ENCODE measurements around the gene ZNF76.
A peak's percentile ranks its signal among the peaks of the same experiment; 100 is the strongest.

Gene ZNF76

DNA sequence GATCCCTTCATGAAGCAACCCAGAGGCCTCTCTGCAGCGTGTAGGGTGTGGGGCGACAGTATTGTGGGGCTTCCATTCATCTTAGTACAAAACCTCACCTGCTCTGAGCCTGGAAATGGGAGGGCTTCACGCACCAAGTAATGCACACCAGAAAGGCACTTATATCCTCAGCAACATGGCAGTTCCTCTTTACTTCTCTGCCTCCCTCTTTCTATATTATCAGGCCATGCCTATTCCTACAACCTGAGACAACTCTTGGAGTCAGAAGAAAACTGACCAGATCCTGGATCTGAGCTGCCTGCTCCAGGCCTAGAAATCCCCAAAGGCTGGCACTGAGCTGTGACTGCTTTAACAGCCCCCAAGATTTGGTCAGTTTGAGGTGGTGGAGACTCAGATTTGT, 7.6 kb upstream of the ZNF76 start:
- DNase-seq (ENCODE audit: low read depth, low spot score) = no peak
- H3K9ac ChIP-seq (ENCODE audit: insufficient read length) = no peak overlapping the region
- H3K9me3 ChIP-seq (ENCODE audit: low read depth, low read length) = no peaks in the 10 kb centered on the region
- H3K4me3 ChIP-seq = no peak overlapping the region
- H3K36me3 ChIP-seq (ENCODE audit: insufficient read depth, low read length) = no peaks in the 10 kb centered on the region
- H3K27ac ChIP-seq = no peak overlapping the region
- TF ChIP-seq EZH2 (IDR thresholded peaks at IDR 0.05) = no peak
- TF ChIP-seq POLR2AphosphoS5 (IDR thresholded peaks at IDR 0.05; ENCODE audit: borderline replicate concordance, low read depth, low read length) = no peak
- no peak for TF ChIP-seq FOXP2 (optimal IDR thresholded peaks at IDR 0.05; ENCODE audit: control extremely low read depth, extremely low read length, insufficient read depth)

- TF ChIP-seq POLR2AphosphoS5 (IDR thresholded peaks at IDR 0.05; ENCODE audit: borderline replicate concordance, low read depth, low read length) = no peak
- TF ChIP-seq FOXP2 (optimal IDR thresholded peaks at IDR 0.05; ENCODE audit: control extremely low read depth, extremely low read length, insufficient read depth) = no peak
- TF ChIP-seq EZH2 (IDR thresholded peaks at IDR 0.05) = no peak
- no peaks in the 10 kb centered on the region for H3K9me3 ChIP-seq (ENCODE audit: low read depth, low read length)
- no peak for DNase-seq (ENCODE audit: low read depth, low spot score)
- no peak overlapping the region for H3K4me3 ChIP-seq
- H3K9ac ChIP-seq (ENCODE audit: insufficient read length) = no peak overlapping the region
- H3K36me3 ChIP-seq (ENCODE audit: insufficient read depth, low read length) = no peaks in the 10 kb centered on the region
- no peak overlapping the region for H3K27ac ChIP-seq
Observed at GRCh38 chr6:35253249-35253648, 6.3 kb upstream of the ZNF76 start.

GRCh38 chr6:35258336-35258735, 1.2 kb upstream of the ZNF76 start:
- no peaks in the 10 kb centered on the region for H3K36me3 ChIP-seq (ENCODE audit: insufficient read depth, low read length)
- H3K9ac ChIP-seq (ENCODE audit: insufficient read length) = peak overlapping the region; percentile 74
- peak overlapping the region; percentile 83 for H3K4me3 ChIP-seq
- no peaks in the 10 kb centered on the region for H3K9me3 ChIP-seq (ENCODE audit: low read depth, low read length)
- no peak overlapping the region for H3K27ac ChIP-seq
- no peak for TF ChIP-seq EZH2 (IDR thresholded peaks at IDR 0.05)
- TF ChIP-seq POLR2AphosphoS5 (IDR thresholded peaks at IDR 0.05; ENCODE audit: borderline replicate concordance, low read depth, low read length) = no peak
- TF ChIP-seq FOXP2 (optimal IDR thresholded peaks at IDR 0.05; ENCODE audit: control extremely low read depth, extremely low read length, insufficient read depth) = no peak
- DNase-seq (ENCODE audit: low read depth, low spot score) = no peak

DNA sequence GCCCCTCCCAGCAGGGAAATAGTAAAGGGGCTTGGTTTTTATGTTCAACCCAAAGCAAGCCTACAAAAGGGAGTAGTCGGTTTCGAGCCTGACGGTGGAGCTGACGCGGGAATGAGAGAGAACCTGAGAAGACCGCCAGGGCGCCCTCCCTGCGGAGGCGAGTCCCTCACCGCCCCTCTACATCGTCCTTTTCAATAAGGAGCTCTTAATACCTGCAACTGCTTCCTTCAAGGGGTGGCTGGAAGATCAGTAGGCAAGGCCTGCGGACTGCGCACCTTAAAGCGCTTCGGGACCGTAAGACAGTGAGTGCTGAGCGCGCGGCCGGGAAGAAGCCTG, 709 bp upstream of the ZNF76 start:
- no peak for DNase-seq (ENCODE audit: low read depth, low spot score)
- H3K4me3 ChIP-seq = peak overlapping the region; percentile 83
- H3K36me3 ChIP-seq (ENCODE audit: insufficient read depth, low read length) = no peaks in the 10 kb centered on the region
- H3K9me3 ChIP-seq (ENCODE audit: low read depth, low read length) = no peaks in the 10 kb centered on the region
- H3K27ac ChIP-seq = no peak overlapping the region
- TF ChIP-seq FOXP2 (optimal IDR thresholded peaks at IDR 0.05; ENCODE audit: control extremely low read depth, extremely low read length, insufficient read depth) = no peak
- TF ChIP-seq EZH2 (IDR thresholded peaks at IDR 0.05) = no peak
- no peak for TF ChIP-seq POLR2AphosphoS5 (IDR thresholded peaks at IDR 0.05; ENCODE audit: borderline replicate concordance, low read depth, low read length)
- H3K9ac ChIP-seq (ENCODE audit: insufficient read length) = peak overlapping the region; percentile 74

DNA sequence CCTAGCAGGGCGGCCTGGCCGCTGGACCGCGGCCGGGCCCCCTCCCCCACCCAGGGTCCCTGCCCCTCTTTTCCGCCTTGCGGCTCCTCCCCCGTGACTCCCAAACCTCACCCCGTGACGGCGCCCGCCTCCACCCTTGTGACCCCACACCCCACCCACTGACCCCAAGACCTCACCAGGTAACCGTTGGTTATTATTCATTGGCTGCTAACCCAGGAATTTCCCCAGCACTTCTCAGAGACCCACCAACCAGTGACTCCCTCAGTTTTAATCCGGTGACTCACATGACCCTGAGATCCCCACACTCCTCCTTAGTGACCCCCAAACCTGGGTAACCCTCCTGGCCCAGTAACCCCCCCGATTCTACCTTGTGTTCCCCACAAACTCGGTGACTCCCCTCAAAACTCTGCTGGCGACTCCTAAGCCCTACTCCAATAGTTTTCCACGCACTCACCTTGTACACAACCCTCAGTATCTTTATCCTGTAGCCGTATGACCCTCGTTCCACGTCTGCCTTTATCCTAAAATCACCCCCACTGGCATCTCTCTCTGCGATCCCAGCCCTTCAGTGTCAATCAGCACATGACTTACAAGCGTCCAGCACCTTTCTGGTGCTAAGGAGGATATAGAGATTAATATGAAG, 534 bp downstream of the ZNF76 start:
- no peak for DNase-seq (ENCODE audit: low read depth, low spot score)

DNA sequence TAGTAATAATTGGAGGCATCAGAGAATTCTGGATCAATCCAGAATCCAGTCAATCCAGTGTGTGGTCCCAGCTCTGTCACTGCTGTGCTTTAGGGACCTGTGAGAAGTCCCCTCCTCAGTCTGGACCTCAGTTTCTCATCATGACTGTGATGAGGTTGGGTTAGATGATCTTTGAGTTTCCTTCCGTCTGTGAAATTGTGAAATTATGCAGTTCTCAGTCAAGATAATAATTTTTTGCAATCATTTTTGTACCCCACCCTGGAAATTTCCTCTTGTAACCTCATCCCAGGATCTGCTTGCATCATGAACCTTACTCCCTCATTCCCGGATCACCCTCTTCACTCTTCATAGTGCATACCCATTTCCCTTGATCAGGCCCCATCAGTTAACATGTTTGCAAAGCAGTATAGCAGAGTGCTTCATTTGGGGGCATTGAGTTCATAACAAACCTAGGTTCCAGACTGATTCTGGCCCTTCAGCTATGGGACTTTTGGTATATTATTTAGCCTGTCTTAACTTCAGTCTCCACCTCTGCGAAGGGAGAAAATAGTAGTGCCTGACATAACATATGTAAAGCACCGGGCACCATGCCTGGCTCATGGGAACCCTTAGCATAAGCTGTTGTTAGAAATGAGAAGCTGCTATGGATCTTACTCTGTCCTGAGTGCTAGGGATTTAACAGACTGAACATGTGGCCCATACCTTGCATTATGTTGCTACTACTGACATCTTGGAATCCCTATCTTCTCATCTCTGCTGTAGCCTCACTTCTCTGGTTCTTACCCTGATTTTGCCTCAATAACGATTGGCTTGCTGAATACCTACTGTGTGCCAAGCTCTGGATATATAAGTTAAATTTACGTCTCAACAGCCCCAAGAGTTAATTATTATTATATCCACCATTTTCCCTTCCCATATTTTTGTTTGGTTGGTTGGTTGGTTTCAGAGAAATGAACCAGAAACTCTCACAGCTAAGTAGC, 1.3 kb downstream of the ZNF76 start:
- Histone ChIP-seq H3K4me3 (peak overlapping the region; percentile 83), H3K9ac (ENCODE audit: insufficient read length) (peak overlapping the region; percentile 93), H3K9me3 (ENCODE audit: low read depth, low read length) (no peaks in the 10 kb centered on the region), H3K27ac (no peak overlapping the region; the same call in 1 of the 2 replicates), H3K36me3 (ENCODE audit: insufficient read depth, low read length) (no peaks in the 10 kb centered on the region)
- TF ChIP-seq FOXP2 (optimal IDR thresholded peaks at IDR 0.05; ENCODE audit: control extremely low read depth, extremely low read length, insufficient read depth) = no peak
- TF ChIP-seq EZH2 (IDR thresholded peaks at IDR 0.05) = no peak
- DNase-seq (ENCODE audit: low read depth, low spot score) = no peak

More for the DNA sequence above, 534 bp downstream of the ZNF76 start:
- peak overlapping the region; percentile 93 for H3K9ac ChIP-seq (ENCODE audit: insufficient read length)
- H3K36me3 ChIP-seq (ENCODE audit: insufficient read depth, low read length) = no peaks in the 10 kb centered on the region
- peak overlapping the region; percentile 83 for H3K4me3 ChIP-seq
- TF ChIP-seq EZH2 (IDR thresholded peaks at IDR 0.05) (no peak), POLR2AphosphoS5 (IDR thresholded peaks at IDR 0.05; ENCODE audit: borderline replicate concordance, low read depth, low read length) (no peak), FOXP2 (optimal IDR thresholded peaks at IDR 0.05; ENCODE audit: control extremely low read depth, extremely low read length, insufficient read depth) (no peak)
- H3K9me3 ChIP-seq (ENCODE audit: low read depth, low read length) = no peaks in the 10 kb centered on the region
- H3K27ac ChIP-seq = peak overlapping the region; percentile 79

DNA sequence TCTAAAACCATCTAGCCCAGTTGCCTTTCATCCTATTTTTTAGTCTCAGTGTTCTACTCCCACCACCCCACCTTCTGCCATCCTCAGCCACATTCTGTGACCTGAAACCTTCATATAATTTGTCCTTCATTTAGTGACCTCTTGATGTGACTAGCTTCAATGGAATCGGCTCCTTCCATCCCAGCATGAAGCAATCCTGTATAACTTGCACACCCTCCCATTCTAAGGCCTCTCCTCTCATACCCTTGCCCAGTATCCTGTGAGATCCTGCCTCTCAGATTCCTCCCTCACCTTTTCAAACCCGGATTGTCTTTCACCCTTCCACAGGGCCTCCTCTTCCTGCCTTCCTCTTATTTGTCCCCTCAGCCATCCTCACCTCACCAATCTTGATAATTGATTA, 3.1 kb downstream of the ZNF76 start:
- no peak for DNase-seq (ENCODE audit: low read depth, low spot score)
- Histone ChIP-seq H3K9ac (ENCODE audit: insufficient read length) (no peak overlapping the region), H3K36me3 (ENCODE audit: insufficient read depth, low read length) (no peaks in the 10 kb centered on the region), H3K9me3 (ENCODE audit: low read depth, low read length) (no peaks in the 10 kb centered on the region), H3K27ac (no peak overlapping the region), H3K4me3 (no peak overlapping the region)
- no peak for TF ChIP-seq EZH2 (IDR thresholded peaks at IDR 0.05)

- Histone ChIP-seq H3K27ac (no peak overlapping the region), H3K9ac (ENCODE audit: insufficient read length) (no peak overlapping the region), H3K36me3 (ENCODE audit: insufficient read depth, low read length) (no peaks in the 10 kb centered on the region), H3K4me3 (no peak overlapping the region), H3K9me3 (ENCODE audit: low read depth, low read length) (no peaks in the 10 kb centered on the region)
- DNase-seq (ENCODE audit: low read depth, low spot score) = no peak
- no peak for TF ChIP-seq FOXP2 (optimal IDR thresholded peaks at IDR 0.05; ENCODE audit: control extremely low read depth, extremely low read length, insufficient read depth)
- TF ChIP-seq EZH2 (IDR thresholded peaks at IDR 0.05) = no peak
- TF ChIP-seq POLR2AphosphoS5 (IDR thresholded peaks at IDR 0.05; ENCODE audit: borderline replicate concordance, low read depth, low read length) = no peak
Observed at GRCh38 chr6:35264550-35265274, 5.2 kb downstream of the ZNF76 start.
